Endothelial cell of umbilical vein (primary cell): ENCODE measurements around the gene THOP1.

Source experiments
- EZH2 ChIP-seq: IDR thresholded peaks from 2 replicates; pipeline ENCODE4 v1.6.1; 2012; ENCODE audit warnings: borderline replicate concordance, low read depth, mild to moderate bottlenecking, moderate library complexity, low read length, inconsistent platforms; ENCODE audit not compliant: severe bottlenecking
- FOS ChIP-seq: IDR thresholded peaks from 2 replicates; pipeline ENCODE4 v1.6.1; 2011; ENCODE audit warnings: mild to moderate bottlenecking, low read length, moderate library complexity, borderline replicate concordance; ENCODE audit not compliant: insufficient read depth
- GATA2 ChIP-seq: IDR thresholded peaks from 2 replicates; pipeline ENCODE4 v1.7.0; 2011; ENCODE audit warnings: low read depth, mild to moderate bottlenecking, moderate library complexity, mixed read lengths, low read length; ENCODE audit not compliant: insufficient read length, insufficient read depth
- POLR2A ChIP-seq: IDR thresholded peaks from 2 replicates; pipeline ENCODE4 v1.6.1; 2012; ENCODE audit warnings: low read depth, mild to moderate bottlenecking, control low read depth, low read length
- POLR2AphosphoS5 ChIP-seq: IDR thresholded peaks from 2 replicates; pipeline ENCODE4 v1.6.1; 2012; ENCODE audit warnings: low read depth, mild to moderate bottlenecking, control low read depth, low read length, moderate library complexity; ENCODE audit not compliant: insufficient read depth
- TF ChIP-seq, protein P1 (sequence below), 2 donors: IDR thresholded peaks; 1 replicate in 1 of 2; 2 replicates in 1 of 2; pipeline ENCODE4 v1.5.1; 2011; ENCODE audit warnings: low read length in 2 of 2, mild to moderate bottlenecking in 2 of 2, moderate library complexity in 2 of 2, control low read depth in 1 of 2, inconsistent platforms in 1 of 2, low read depth in 1 of 2; ENCODE audit not compliant: insufficient read depth in 1 of 2; ENCODE audit errors: extremely low read depth in 1 of 2

DNA sequence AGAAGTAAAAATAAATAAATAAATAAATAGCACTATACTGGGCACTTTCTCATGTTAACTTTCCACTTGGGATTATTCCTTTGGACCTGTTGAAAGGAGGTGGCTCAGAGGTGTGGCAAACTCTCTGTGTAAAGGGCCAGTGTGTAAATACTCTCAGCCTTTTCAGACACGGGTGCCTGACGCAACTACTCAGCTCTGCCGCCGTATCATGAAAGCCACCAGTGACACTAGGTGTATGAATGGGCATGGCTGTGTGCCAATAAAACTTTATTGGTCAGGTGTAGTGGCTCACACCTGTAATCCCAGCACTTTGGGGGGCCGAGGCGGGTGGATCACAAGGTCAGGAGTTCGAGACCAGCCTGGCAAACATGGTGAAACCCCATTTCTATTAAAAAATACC is 25.3 kb upstream of the THOP1 start:
- TF ChIP-seq, protein P1, sequence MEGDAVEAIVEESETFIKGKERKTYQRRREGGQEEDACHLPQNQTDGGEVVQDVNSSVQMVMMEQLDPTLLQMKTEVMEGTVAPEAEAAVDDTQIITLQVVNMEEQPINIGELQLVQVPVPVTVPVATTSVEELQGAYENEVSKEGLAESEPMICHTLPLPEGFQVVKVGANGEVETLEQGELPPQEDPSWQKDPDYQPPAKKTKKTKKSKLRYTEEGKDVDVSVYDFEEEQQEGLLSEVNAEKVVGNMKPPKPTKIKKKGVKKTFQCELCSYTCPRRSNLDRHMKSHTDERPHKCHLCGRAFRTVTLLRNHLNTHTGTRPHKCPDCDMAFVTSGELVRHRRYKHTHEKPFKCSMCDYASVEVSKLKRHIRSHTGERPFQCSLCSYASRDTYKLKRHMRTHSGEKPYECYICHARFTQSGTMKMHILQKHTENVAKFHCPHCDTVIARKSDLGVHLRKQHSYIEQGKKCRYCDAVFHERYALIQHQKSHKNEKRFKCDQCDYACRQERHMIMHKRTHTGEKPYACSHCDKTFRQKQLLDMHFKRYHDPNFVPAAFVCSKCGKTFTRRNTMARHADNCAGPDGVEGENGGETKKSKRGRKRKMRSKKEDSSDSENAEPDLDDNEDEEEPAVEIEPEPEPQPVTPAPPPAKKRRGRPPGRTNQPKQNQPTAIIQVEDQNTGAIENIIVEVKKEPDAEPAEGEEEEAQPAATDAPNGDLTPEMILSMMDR (IDR thresholded peaks at IDR 0.05; ENCODE audit: extremely low read depth in 1 of 2, insufficient read depth in 1 of 2, low read depth in 1 of 2, low read length in 2 of 2): no peak
- TF ChIP-seq POLR2A: no peak
- no peak for TF ChIP-seq GATA2
- no peak for TF ChIP-seq EZH2
- TF ChIP-seq FOS: no peak
- no peak for TF ChIP-seq POLR2AphosphoS5
